ENCODE data around the gene SPATA18.

SPATA18 gene

DNA sequence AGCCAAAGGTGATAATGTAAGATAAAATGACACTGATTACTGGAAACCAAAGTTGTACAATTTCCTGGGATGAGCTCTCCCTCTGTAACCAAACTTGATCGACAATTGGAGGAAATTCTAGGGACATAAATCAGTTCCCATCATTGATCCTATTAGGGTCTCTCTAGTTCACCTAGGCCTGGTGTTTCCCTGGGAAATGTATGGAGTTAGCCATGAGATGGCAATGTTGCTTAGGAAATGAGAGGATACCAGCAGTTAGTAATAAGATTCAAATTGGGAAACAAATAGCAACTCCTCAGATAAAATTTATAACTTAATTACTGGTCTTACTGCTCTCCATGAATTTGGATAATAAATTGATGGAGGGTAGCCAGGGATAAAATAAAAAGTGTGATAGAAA, 52.2 kb downstream of the SPATA18 start:
- DNase-seq = no peak
- Histone ChIP-seq H3K36me3 (ENCODE audit: control insufficient read depth, insufficient read depth, low read length) (no peaks in the 10 kb centered on the region), H3K27ac (ENCODE audit: insufficient read depth, low read length, poor library complexity, severe bottlenecking) (no peak overlapping the region), H3K4me1 (ENCODE audit: control insufficient read depth, insufficient read depth, low read length, poor library complexity, severe bottlenecking) (no peaks in the 10 kb centered on the region), H3K27me3 (replicated peaks; ENCODE audit: control insufficient read depth, insufficient read depth, low read length, poor library complexity, severe bottlenecking) (no peaks in the 10 kb centered on the region), H3K9me3 (ENCODE audit: control insufficient read depth, low read length) (no peaks in the 10 kb centered on the region), H3K4me3 (ENCODE audit: insufficient read depth, low read depth, low read length, poor library complexity, severe bottlenecking) (no peak overlapping the region)

DNA sequence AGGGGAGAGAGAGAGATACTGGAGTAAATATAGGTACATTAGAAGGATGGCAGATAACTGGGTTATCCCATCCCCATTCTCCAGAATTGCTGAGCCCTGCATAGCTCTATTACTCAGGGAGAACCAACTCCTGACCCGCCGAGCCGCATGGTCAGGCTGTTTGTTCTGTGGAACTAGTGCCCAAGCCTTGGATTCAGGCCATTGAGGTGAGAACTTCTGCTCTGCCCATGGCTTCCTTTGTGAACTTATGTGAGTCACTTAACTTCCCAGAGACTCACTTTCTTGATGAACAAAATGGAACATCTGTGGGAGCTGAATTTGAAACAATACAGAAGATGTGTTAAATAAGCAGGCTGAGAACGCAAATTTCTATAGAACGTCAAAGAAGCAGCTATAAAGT, 54.2 kb downstream of the SPATA18 start:
- Histone ChIP-seq H3K27ac (ENCODE audit: insufficient read depth, low read length, poor library complexity, severe bottlenecking) (no peak overlapping the region), H3K9me3 (ENCODE audit: control insufficient read depth, low read length) (no peaks in the 10 kb centered on the region), H3K4me3 (ENCODE audit: insufficient read depth, low read depth, low read length, poor library complexity, severe bottlenecking) (no peak overlapping the region), H3K36me3 (ENCODE audit: control insufficient read depth, insufficient read depth, low read length) (no peaks in the 10 kb centered on the region), H3K27me3 (replicated peaks; ENCODE audit: control insufficient read depth, insufficient read depth, low read length, poor library complexity, severe bottlenecking) (no peaks in the 10 kb centered on the region), H3K4me1 (ENCODE audit: control insufficient read depth, insufficient read depth, low read length, poor library complexity, severe bottlenecking) (no peaks in the 10 kb centered on the region)
- no peak for DNase-seq

DNA sequence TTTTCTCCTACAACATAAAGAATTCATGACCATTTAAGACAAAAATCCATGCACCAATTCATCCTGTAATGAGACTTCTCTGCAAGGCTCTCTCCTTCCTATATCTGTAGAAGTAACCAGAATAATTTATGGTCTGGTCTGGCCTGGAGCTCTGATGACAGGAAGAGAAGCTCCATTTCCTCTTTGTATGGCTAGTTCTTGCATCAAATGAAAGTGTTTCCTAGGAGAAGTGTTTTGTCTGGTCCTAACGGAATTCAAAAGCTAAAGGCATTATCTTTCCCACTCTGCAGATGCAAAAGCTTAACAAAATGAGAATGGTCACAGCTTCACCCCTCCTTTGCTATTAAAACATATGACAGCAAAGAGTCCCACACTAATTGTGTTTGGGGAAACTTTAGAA, 55.1 kb downstream of the SPATA18 start:
- no peak for DNase-seq
- Histone ChIP-seq H3K36me3 (ENCODE audit: control insufficient read depth, insufficient read depth, low read length) (no peaks in the 10 kb centered on the region), H3K4me1 (ENCODE audit: control insufficient read depth, insufficient read depth, low read length, poor library complexity, severe bottlenecking) (no peaks in the 10 kb centered on the region), H3K4me3 (ENCODE audit: insufficient read depth, low read depth, low read length, poor library complexity, severe bottlenecking) (no peak overlapping the region), H3K27me3 (replicated peaks; ENCODE audit: control insufficient read depth, insufficient read depth, low read length, poor library complexity, severe bottlenecking) (no peaks in the 10 kb centered on the region), H3K27ac (ENCODE audit: insufficient read depth, low read length, poor library complexity, severe bottlenecking) (no peak overlapping the region), H3K9me3 (ENCODE audit: control insufficient read depth, low read length) (no peaks in the 10 kb centered on the region)

DNA sequence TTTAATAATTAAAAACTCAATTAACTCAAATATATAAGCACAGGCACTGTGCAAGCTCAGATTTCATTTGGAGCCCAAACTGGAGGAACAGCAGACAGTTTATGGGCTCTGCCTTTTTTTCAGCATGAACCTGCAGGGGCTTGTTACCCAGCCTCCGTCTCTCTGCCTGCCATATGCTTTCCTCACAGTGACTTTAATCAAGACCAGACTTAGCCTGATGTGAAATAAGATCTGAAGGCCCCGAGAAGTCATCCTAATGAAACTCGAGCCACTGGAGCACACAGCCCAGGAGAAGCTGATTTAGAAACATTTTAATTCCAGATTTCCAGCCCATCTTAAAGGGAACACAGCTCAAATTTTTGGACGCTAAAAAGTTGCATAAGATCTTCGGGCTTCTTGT, 55.6 kb downstream of the SPATA18 start:
- DNase-seq = no peak
- H3K4me3 ChIP-seq (ENCODE audit: insufficient read depth, low read depth, low read length, poor library complexity, severe bottlenecking) = no peak overlapping the region
- H3K27ac ChIP-seq (ENCODE audit: insufficient read depth, low read length, poor library complexity, severe bottlenecking) = no peak overlapping the region
- no peaks in the 10 kb centered on the region for H3K27me3 ChIP-seq (replicated peaks; ENCODE audit: control insufficient read depth, insufficient read depth, low read length, poor library complexity, severe bottlenecking)
- no peaks in the 10 kb centered on the region for H3K36me3 ChIP-seq (ENCODE audit: control insufficient read depth, insufficient read depth, low read length)
- no peaks in the 10 kb centered on the region for H3K4me1 ChIP-seq (ENCODE audit: control insufficient read depth, insufficient read depth, low read length, poor library complexity, severe bottlenecking)
- H3K9me3 ChIP-seq (ENCODE audit: control insufficient read depth, low read length) = no peaks in the 10 kb centered on the region

DNA sequence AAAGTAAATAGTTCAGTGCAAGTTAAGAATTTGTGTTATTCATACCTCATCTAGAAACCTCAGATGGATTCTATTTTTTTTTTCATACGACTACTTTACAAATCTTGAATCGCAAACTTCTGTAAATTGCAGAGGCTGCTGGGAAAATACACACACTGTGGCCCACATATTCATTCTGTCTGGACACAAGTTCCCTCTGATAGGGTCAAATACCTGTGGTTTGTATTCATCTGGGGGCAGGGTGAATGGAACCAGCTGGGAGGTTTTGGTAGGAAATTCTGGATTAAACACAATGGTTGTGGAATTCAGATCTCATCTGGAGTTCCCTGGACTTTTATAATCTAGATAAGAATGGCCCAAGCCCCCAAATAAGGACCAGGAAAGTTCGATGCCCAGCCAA, 56.2 kb downstream of the SPATA18 start:
- Histone ChIP-seq H3K27ac (ENCODE audit: insufficient read depth, low read length, poor library complexity, severe bottlenecking) (no peak overlapping the region), H3K36me3 (ENCODE audit: control insufficient read depth, insufficient read depth, low read length) (no peaks in the 10 kb centered on the region), H3K4me3 (ENCODE audit: insufficient read depth, low read depth, low read length, poor library complexity, severe bottlenecking) (no peak overlapping the region), H3K4me1 (ENCODE audit: control insufficient read depth, insufficient read depth, low read length, poor library complexity, severe bottlenecking) (no peaks in the 10 kb centered on the region), H3K27me3 (replicated peaks; ENCODE audit: control insufficient read depth, insufficient read depth, low read length, poor library complexity, severe bottlenecking) (no peaks in the 10 kb centered on the region), H3K9me3 (ENCODE audit: control insufficient read depth, low read length) (no peaks in the 10 kb centered on the region)
- no peak for DNase-seq

DNA sequence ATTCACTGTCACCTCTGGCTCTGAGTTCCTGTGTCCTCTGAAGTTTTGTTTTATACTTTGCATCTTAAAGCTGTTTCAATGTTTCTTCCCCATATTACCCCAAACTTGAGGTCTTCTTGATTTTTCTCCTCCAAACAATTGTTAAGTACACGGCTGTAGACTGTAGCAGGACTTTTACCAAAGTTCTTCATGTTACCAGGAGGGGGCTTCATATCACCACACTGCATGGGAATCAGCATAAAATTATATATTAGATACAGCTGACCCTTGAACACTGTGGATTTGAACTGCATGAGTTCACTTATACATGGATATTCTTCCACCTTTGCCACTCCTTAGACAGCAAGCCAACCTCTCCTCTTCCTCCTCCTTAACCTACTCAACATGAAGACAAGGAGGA, 56.6 kb downstream of the SPATA18 start:
- Histone ChIP-seq H3K4me3 (ENCODE audit: insufficient read depth, low read depth, low read length, poor library complexity, severe bottlenecking) (no peak overlapping the region), H3K27me3 (replicated peaks; ENCODE audit: control insufficient read depth, insufficient read depth, low read length, poor library complexity, severe bottlenecking) (no peaks in the 10 kb centered on the region)
- no peak for DNase-seq

DNA sequence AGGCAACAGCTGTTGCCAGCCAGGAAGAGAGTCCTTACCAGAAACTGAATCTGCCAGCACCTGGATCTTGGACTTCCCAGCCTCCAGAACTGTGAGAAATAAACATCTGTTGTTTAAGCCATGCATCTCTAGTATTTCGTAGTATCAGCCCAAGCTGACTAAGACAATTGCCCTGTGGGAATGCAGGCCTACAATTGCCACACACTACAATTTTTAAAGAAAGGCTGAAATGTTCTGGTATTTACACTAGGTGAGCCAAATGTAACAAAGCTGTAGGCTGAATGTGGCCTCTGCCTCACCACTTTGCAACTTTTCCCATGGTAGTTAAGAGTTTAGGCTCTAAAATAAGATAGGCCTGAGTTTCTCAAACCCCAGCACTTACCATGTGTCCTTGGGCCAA, 59.1 kb downstream of the SPATA18 start:
- H3K9me3 ChIP-seq (ENCODE audit: control insufficient read depth, low read length) = no peaks in the 10 kb centered on the region
- H3K4me3 ChIP-seq (ENCODE audit: insufficient read depth, low read depth, low read length, poor library complexity, severe bottlenecking) = no peak overlapping the region
- H3K27ac ChIP-seq (ENCODE audit: insufficient read depth, low read length, poor library complexity, severe bottlenecking) = no peak overlapping the region
- no peaks in the 10 kb centered on the region for H3K36me3 ChIP-seq (ENCODE audit: control insufficient read depth, insufficient read depth, low read length)
- no peaks in the 10 kb centered on the region for H3K27me3 ChIP-seq (replicated peaks; ENCODE audit: control insufficient read depth, insufficient read depth, low read length, poor library complexity, severe bottlenecking)
- no peaks in the 10 kb centered on the region for H3K4me1 ChIP-seq (ENCODE audit: control insufficient read depth, insufficient read depth, low read length, poor library complexity, severe bottlenecking)
- no peak for DNase-seq

More for the DNA sequence above, 56.6 kb downstream of the SPATA18 start:
- Histone ChIP-seq H3K9me3 (ENCODE audit: control insufficient read depth, low read length) (no peaks in the 10 kb centered on the region), H3K36me3 (ENCODE audit: control insufficient read depth, insufficient read depth, low read length) (no peaks in the 10 kb centered on the region), H3K4me1 (ENCODE audit: control insufficient read depth, insufficient read depth, low read length, poor library complexity, severe bottlenecking) (no peaks in the 10 kb centered on the region), H3K27ac (ENCODE audit: insufficient read depth, low read length, poor library complexity, severe bottlenecking) (no peak overlapping the region)

DNA sequence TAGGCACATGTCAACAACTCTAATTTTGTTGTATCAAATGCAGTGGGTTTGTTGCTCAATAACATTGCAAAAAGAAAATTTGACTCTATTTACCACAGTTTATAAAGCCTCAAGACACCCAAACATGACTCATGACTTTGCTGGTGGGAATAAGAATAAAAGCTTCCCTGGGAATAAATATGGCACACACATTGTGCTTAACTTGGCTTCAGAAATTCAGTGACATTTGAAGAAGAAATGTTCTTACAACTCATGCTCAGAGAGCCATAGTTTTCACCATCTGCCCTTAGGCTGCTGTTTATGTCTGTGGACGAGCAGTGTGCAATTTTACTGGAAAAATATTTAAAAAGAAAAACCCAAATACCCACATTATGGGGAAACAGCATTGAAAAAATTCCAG, 60.9 kb downstream of the SPATA18 start:
- DNase-seq = no peak
- Histone ChIP-seq H3K4me1 (ENCODE audit: control insufficient read depth, insufficient read depth, low read length, poor library complexity, severe bottlenecking) (no peaks in the 10 kb centered on the region), H3K27me3 (replicated peaks; ENCODE audit: control insufficient read depth, insufficient read depth, low read length, poor library complexity, severe bottlenecking) (no peaks in the 10 kb centered on the region), H3K27ac (ENCODE audit: insufficient read depth, low read length, poor library complexity, severe bottlenecking) (no peak overlapping the region), H3K36me3 (ENCODE audit: control insufficient read depth, insufficient read depth, low read length) (no peaks in the 10 kb centered on the region), H3K4me3 (ENCODE audit: insufficient read depth, low read depth, low read length, poor library complexity, severe bottlenecking) (no peak overlapping the region), H3K9me3 (ENCODE audit: control insufficient read depth, low read length) (no peaks in the 10 kb centered on the region)

DNA sequence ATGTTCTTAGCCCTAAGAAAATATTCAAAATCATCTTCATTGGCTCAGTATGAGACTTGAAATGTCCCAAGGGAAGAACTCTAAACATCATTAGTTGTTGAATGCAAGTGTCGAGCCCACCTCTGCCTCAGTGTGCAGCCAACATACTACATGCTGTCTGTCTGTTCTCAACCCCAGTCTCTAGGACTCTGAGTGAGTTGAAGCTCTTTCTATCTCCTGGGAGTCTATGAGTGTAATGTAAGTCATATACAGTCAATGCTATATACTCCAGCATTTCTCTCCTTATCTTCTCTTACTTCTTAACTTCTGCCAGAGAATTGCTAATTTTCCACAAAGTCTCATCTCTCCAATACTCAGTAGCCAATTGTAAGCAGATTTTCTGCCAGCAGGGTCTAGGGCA, 61.3 kb downstream of the SPATA18 start:
- Histone ChIP-seq H3K36me3 (ENCODE audit: control insufficient read depth, insufficient read depth, low read length) (no peaks in the 10 kb centered on the region), H3K4me1 (ENCODE audit: control insufficient read depth, insufficient read depth, low read length, poor library complexity, severe bottlenecking) (no peaks in the 10 kb centered on the region), H3K4me3 (ENCODE audit: insufficient read depth, low read depth, low read length, poor library complexity, severe bottlenecking) (no peak overlapping the region), H3K27me3 (replicated peaks; ENCODE audit: control insufficient read depth, insufficient read depth, low read length, poor library complexity, severe bottlenecking) (no peaks in the 10 kb centered on the region), H3K9me3 (ENCODE audit: control insufficient read depth, low read length) (no peaks in the 10 kb centered on the region), H3K27ac (ENCODE audit: insufficient read depth, low read length, poor library complexity, severe bottlenecking) (no peak overlapping the region)
- no peak for DNase-seq

DNA sequence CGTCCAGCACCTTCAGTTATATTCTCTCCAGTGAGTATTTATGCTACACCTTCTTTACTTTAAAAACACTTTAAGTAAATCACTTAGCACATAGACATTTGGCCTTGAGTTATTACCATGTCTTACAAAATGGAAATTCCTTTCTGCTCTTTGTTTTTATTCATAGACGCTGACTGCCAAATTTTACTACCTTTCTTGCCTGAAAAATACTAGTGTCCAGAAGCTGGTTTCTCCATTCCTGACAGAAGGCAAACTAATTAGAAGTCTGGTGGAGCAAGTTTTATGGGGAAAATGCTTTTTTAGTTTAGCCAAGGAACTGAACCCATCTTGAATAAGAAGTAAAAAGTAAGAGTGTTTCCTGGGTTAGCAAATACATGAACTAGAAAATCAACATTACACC, 65.5 kb downstream of the SPATA18 start:
- Histone ChIP-seq H3K27me3 (replicated peaks; ENCODE audit: control insufficient read depth, insufficient read depth, low read length, poor library complexity, severe bottlenecking) (no peaks in the 10 kb centered on the region), H3K4me3 (ENCODE audit: insufficient read depth, low read depth, low read length, poor library complexity, severe bottlenecking) (no peak overlapping the region), H3K4me1 (ENCODE audit: control insufficient read depth, insufficient read depth, low read length, poor library complexity, severe bottlenecking) (no peaks in the 10 kb centered on the region), H3K36me3 (ENCODE audit: control insufficient read depth, insufficient read depth, low read length) (no peaks in the 10 kb centered on the region), H3K9me3 (ENCODE audit: control insufficient read depth, low read length) (no peaks in the 10 kb centered on the region), H3K27ac (ENCODE audit: insufficient read depth, low read length, poor library complexity, severe bottlenecking) (no peak overlapping the region)
- no peak for DNase-seq

DNA sequence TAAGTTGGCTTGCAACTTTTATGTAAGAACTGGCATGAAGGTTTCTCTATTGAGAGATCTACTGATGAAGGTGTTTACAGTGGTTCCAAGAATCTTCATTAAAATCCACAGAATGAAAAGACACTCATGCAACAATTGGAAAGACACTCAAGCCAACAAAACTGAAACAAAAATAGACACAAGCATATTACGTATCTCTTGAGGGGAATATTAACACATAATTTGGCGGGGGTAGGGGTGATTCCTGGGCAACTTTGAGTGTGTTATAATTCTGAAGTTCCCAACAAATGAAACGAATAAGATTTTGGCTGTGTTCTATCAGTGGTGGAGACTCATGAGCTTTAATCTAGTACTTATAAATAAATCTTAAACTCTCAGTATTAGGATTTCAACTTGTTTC, 75.1 kb downstream of the SPATA18 start:
- no peak for DNase-seq
- H3K36me3 ChIP-seq (ENCODE audit: control insufficient read depth, insufficient read depth, low read length) = no peaks in the 10 kb centered on the region

More for the DNA sequence above, 75.1 kb downstream of the SPATA18 start:
- Histone ChIP-seq H3K27me3 (replicated peaks; ENCODE audit: control insufficient read depth, insufficient read depth, low read length, poor library complexity, severe bottlenecking) (no peaks in the 10 kb centered on the region), H3K27ac (ENCODE audit: insufficient read depth, low read length, poor library complexity, severe bottlenecking) (no peak overlapping the region), H3K9me3 (ENCODE audit: control insufficient read depth, low read length) (no peaks in the 10 kb centered on the region), H3K4me3 (ENCODE audit: insufficient read depth, low read depth, low read length, poor library complexity, severe bottlenecking) (no peak overlapping the region), H3K4me1 (ENCODE audit: control insufficient read depth, insufficient read depth, low read length, poor library complexity, severe bottlenecking) (no peaks in the 10 kb centered on the region)

Data from effector memory CD4-positive, alpha-beta T cell (primary cell).